PFSK-1 (cell line): Measurements from ENCODE around the gene TAS1R2.

ENCODE experiments used
- POLR2AphosphoS5 ChIP-seq: IDR thresholded peaks from 2 replicates; pipeline ENCODE4 v1.6.1; 2012; ENCODE audit warnings: low read depth, mild to moderate bottlenecking, control low read depth, low read length, moderate library complexity
- TAF1 ChIP-seq: IDR thresholded peaks from 2 replicates; pipeline ENCODE4 v1.6.1; 2012; ENCODE audit warnings: low read length, control low read depth, borderline replicate concordance; ENCODE audit not compliant: insufficient read depth

- TF ChIP-seq TAF1 (no peak), POLR2AphosphoS5 (no peak)
These were observed 22.4 kb upstream of the TAS1R2 start for GRCh38 chr1:18881642-18882431.
